Upper lobe of left lung (tissue), 4 donors: Measurements from ENCODE around the gene PTH2R.

Source experiments
- CTCF ChIP-seq, 6 experiments: fragments of 450-650 bp in 4 of 6; fragments of 200-600 bp in 2 of 6; sonication (generic) in 2 of 6; IDR thresholded peaks; one replicate each; pipeline ENCODE4 v1.5.1; 2016 to 2019; ENCODE audit warnings: antibody characterized with exemption in 6 of 6
- EP300 ChIP-seq, 4 donors: sonication (generic); formaldehyde crosslinking; IDR thresholded peaks; one replicate each; pipeline ENCODE4 v1.5.1; 2017; ENCODE audit warnings: antibody characterized with exemption in 4 of 4, control low read depth in 2 of 4

DNA sequence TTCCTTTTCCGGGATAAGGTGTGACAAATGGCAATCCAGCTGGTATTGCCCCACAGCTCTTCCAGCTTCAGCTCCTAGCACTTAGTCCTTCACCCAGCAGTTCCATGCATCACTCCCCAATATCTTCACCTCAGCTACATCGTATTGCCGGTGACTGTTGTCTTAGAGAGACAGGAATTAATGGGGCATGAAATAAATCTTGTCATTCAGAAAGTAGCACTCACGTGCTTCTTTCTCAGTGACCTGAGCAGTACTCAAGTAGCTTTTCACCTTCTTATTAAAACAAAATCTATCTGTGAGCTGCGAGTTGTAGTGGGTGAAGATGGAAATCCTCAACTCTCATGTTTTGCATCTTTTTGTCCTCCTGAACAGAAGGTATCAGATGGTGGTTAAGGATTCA is 72.8 kb downstream of the PTH2R start:
- TF ChIP-seq CTCF (IDR thresholded peaks at IDR 0.05) (no peak), EP300 (IDR thresholded peaks at IDR 0.05) (no peak)
